ENCODE measurements around the gene OR10C1.

Gene OR10C1

GRCh38 chr6:29477923-29478450, 38.9 kb downstream of the OR10C1 start:
- no peak overlapping the region for H3K27ac ChIP-seq (ENCODE audit: low read depth, low read length)
- H3K27me3 ChIP-seq (ENCODE audit: control insufficient read depth, insufficient read depth, low read length): no peaks in the 10 kb centered on the region
- H3K9me3 ChIP-seq (ENCODE audit: control insufficient read depth, insufficient read depth, low read length): no peaks in the 10 kb centered on the region

GRCh38 chr6:29478740-29479139, 39.6 kb downstream of the OR10C1 start:
- no peak overlapping the region for H3K4me3 ChIP-seq (ENCODE audit: low read depth, low read length)
- H3K4me1 ChIP-seq (ENCODE audit: control insufficient read depth, insufficient read depth, low read length): no peaks in the 10 kb centered on the region
- no peak overlapping the region for H3K27ac ChIP-seq (ENCODE audit: low read depth, low read length)
- H3K9ac ChIP-seq (ENCODE audit: low read depth, low read length): no peak overlapping the region
- no peaks in the 10 kb centered on the region for H3K36me3 ChIP-seq (ENCODE audit: control insufficient read depth, insufficient read depth, low read length)
- no peaks in the 10 kb centered on the region for H3K27me3 ChIP-seq (ENCODE audit: control insufficient read depth, insufficient read depth, low read length)
- no peaks in the 10 kb centered on the region for H3K9me3 ChIP-seq (ENCODE audit: control insufficient read depth, insufficient read depth, low read length)

More at GRCh38 chr6:29477923-29478450, 38.9 kb downstream of the OR10C1 start:
- no peak overlapping the region for H3K9ac ChIP-seq (ENCODE audit: low read depth, low read length)
- H3K4me3 ChIP-seq (ENCODE audit: low read depth, low read length): no peak overlapping the region
- no peaks in the 10 kb centered on the region for H3K36me3 ChIP-seq (ENCODE audit: control insufficient read depth, insufficient read depth, low read length)
- no peaks in the 10 kb centered on the region for H3K4me1 ChIP-seq (ENCODE audit: control insufficient read depth, insufficient read depth, low read length)

GRCh38 chr6:29479560-29479959, 40.5 kb downstream of the OR10C1 start:
- Histone ChIP-seq H3K36me3 (ENCODE audit: control insufficient read depth, insufficient read depth, low read length) (no peaks in the 10 kb centered on the region), H3K27ac (ENCODE audit: low read depth, low read length) (no peak overlapping the region), H3K4me3 (ENCODE audit: low read depth, low read length) (no peak overlapping the region), H3K4me1 (ENCODE audit: control insufficient read depth, insufficient read depth, low read length) (no peaks in the 10 kb centered on the region), H3K9me3 (ENCODE audit: control insufficient read depth, insufficient read depth, low read length) (no peaks in the 10 kb centered on the region), H3K9ac (ENCODE audit: low read depth, low read length) (no peak overlapping the region), H3K27me3 (ENCODE audit: control insufficient read depth, insufficient read depth, low read length) (no peaks in the 10 kb centered on the region)

GRCh38 chr6:29483186-29483585, 44.1 kb downstream of the OR10C1 start:
- no peaks in the 10 kb centered on the region for H3K9me3 ChIP-seq (ENCODE audit: control insufficient read depth, insufficient read depth, low read length)
- H3K36me3 ChIP-seq (ENCODE audit: control insufficient read depth, insufficient read depth, low read length): no peaks in the 10 kb centered on the region

GRCh38 chr6:29483735-29484134, 44.6 kb downstream of the OR10C1 start:
- H3K27ac ChIP-seq (ENCODE audit: low read depth, low read length): no peak overlapping the region
- no peaks in the 10 kb centered on the region for H3K27me3 ChIP-seq (ENCODE audit: control insufficient read depth, insufficient read depth, low read length)
- no peak overlapping the region for H3K4me3 ChIP-seq (ENCODE audit: low read depth, low read length)
- H3K4me1 ChIP-seq (ENCODE audit: control insufficient read depth, insufficient read depth, low read length): no peaks in the 10 kb centered on the region
- H3K36me3 ChIP-seq (ENCODE audit: control insufficient read depth, insufficient read depth, low read length): no peaks in the 10 kb centered on the region
- no peak overlapping the region for H3K9ac ChIP-seq (ENCODE audit: low read depth, low read length)
- no peaks in the 10 kb centered on the region for H3K9me3 ChIP-seq (ENCODE audit: control insufficient read depth, insufficient read depth, low read length)

More at GRCh38 chr6:29483186-29483585, 44.1 kb downstream of the OR10C1 start:
- H3K9ac ChIP-seq (ENCODE audit: low read depth, low read length): no peak overlapping the region
- H3K27me3 ChIP-seq (ENCODE audit: control insufficient read depth, insufficient read depth, low read length): no peaks in the 10 kb centered on the region
- no peak overlapping the region for H3K4me3 ChIP-seq (ENCODE audit: low read depth, low read length)
- no peak overlapping the region for H3K27ac ChIP-seq (ENCODE audit: low read depth, low read length)
- no peaks in the 10 kb centered on the region for H3K4me1 ChIP-seq (ENCODE audit: control insufficient read depth, insufficient read depth, low read length)

- H3K9ac ChIP-seq (ENCODE audit: low read depth, low read length): no peak overlapping the region
Observed at GRCh38 chr6:29486577-29486976, 47.5 kb downstream of the OR10C1 start.

GRCh38 chr6:29487131-29487530, 48.0 kb downstream of the OR10C1 start:
- Histone ChIP-seq H3K27me3 (ENCODE audit: control insufficient read depth, insufficient read depth, low read length) (no peaks in the 10 kb centered on the region), H3K27ac (ENCODE audit: low read depth, low read length) (no peak overlapping the region), H3K9me3 (ENCODE audit: control insufficient read depth, insufficient read depth, low read length) (no peaks in the 10 kb centered on the region), H3K4me1 (ENCODE audit: control insufficient read depth, insufficient read depth, low read length) (no peaks in the 10 kb centered on the region), H3K9ac (ENCODE audit: low read depth, low read length) (no peak overlapping the region), H3K36me3 (ENCODE audit: control insufficient read depth, insufficient read depth, low read length) (no peaks in the 10 kb centered on the region), H3K4me3 (ENCODE audit: low read depth, low read length) (no peak overlapping the region)

More at GRCh38 chr6:29486577-29486976, 47.5 kb downstream of the OR10C1 start:
- no peaks in the 10 kb centered on the region for H3K27me3 ChIP-seq (ENCODE audit: control insufficient read depth, insufficient read depth, low read length)
- H3K27ac ChIP-seq (ENCODE audit: low read depth, low read length): no peak overlapping the region
- H3K9me3 ChIP-seq (ENCODE audit: control insufficient read depth, insufficient read depth, low read length): no peaks in the 10 kb centered on the region
- no peaks in the 10 kb centered on the region for H3K36me3 ChIP-seq (ENCODE audit: control insufficient read depth, insufficient read depth, low read length)
- no peaks in the 10 kb centered on the region for H3K4me1 ChIP-seq (ENCODE audit: control insufficient read depth, insufficient read depth, low read length)
- no peak overlapping the region for H3K4me3 ChIP-seq (ENCODE audit: low read depth, low read length)

GRCh38 chr6:29487660-29488059, 48.6 kb downstream of the OR10C1 start, which contains the start of gene MAS1L:
Gene MAS1L, minus strand, starts transcription at chr6:29487956. Its CDS starts 54 bp downstream, at chr6:29487902.
- H3K4me3 ChIP-seq (ENCODE audit: low read depth, low read length): no peak within 1 kb of the TSS
- no peaks in the 10 kb centered on the region for H3K27me3 ChIP-seq (ENCODE audit: control insufficient read depth, insufficient read depth, low read length)
- no peak within 1 kb of the TSS for H3K27ac ChIP-seq (ENCODE audit: low read depth, low read length)
- H3K9me3 ChIP-seq (ENCODE audit: control insufficient read depth, insufficient read depth, low read length): no peaks in the 10 kb centered on the region
- H3K9ac ChIP-seq (ENCODE audit: low read depth, low read length): no peak within 1 kb of the TSS
- H3K36me3 ChIP-seq (ENCODE audit: control insufficient read depth, insufficient read depth, low read length): no peaks in the 10 kb centered on the region
- H3K4me1 ChIP-seq (ENCODE audit: control insufficient read depth, insufficient read depth, low read length): no peaks in the 10 kb centered on the region

- no peaks in the 10 kb centered on the region for H3K36me3 ChIP-seq (ENCODE audit: control insufficient read depth, insufficient read depth, low read length)
Observed at GRCh38 chr6:29488874-29489273, 49.8 kb downstream of the OR10C1 start.

GRCh38 chr6:29489286-29489685, 50.2 kb downstream of the OR10C1 start:
- Histone ChIP-seq H3K27ac (ENCODE audit: low read depth, low read length) (no peak overlapping the region), H3K4me1 (ENCODE audit: control insufficient read depth, insufficient read depth, low read length) (no peaks in the 10 kb centered on the region), H3K4me3 (ENCODE audit: low read depth, low read length) (no peak overlapping the region), H3K36me3 (ENCODE audit: control insufficient read depth, insufficient read depth, low read length) (no peaks in the 10 kb centered on the region), H3K9ac (ENCODE audit: low read depth, low read length) (no peak overlapping the region), H3K27me3 (ENCODE audit: control insufficient read depth, insufficient read depth, low read length) (no peaks in the 10 kb centered on the region), H3K9me3 (ENCODE audit: control insufficient read depth, insufficient read depth, low read length) (no peaks in the 10 kb centered on the region)

More at GRCh38 chr6:29488874-29489273, 49.8 kb downstream of the OR10C1 start:
- H3K4me1 ChIP-seq (ENCODE audit: control insufficient read depth, insufficient read depth, low read length): no peaks in the 10 kb centered on the region
- H3K4me3 ChIP-seq (ENCODE audit: low read depth, low read length): no peak overlapping the region
- no peaks in the 10 kb centered on the region for H3K9me3 ChIP-seq (ENCODE audit: control insufficient read depth, insufficient read depth, low read length)
- H3K27me3 ChIP-seq (ENCODE audit: control insufficient read depth, insufficient read depth, low read length): no peaks in the 10 kb centered on the region
- H3K9ac ChIP-seq (ENCODE audit: low read depth, low read length): no peak overlapping the region
- H3K27ac ChIP-seq (ENCODE audit: low read depth, low read length): no peak overlapping the region

GRCh38 chr6:29490055-29490454, 50.9 kb downstream of the OR10C1 start:
- Histone ChIP-seq H3K27me3 (ENCODE audit: control insufficient read depth, insufficient read depth, low read length) (no peaks in the 10 kb centered on the region), H3K4me1 (ENCODE audit: control insufficient read depth, insufficient read depth, low read length) (no peaks in the 10 kb centered on the region), H3K27ac (ENCODE audit: low read depth, low read length) (no peak overlapping the region), H3K36me3 (ENCODE audit: control insufficient read depth, insufficient read depth, low read length) (no peaks in the 10 kb centered on the region), H3K4me3 (ENCODE audit: low read depth, low read length) (no peak overlapping the region), H3K9ac (ENCODE audit: low read depth, low read length) (no peak overlapping the region), H3K9me3 (ENCODE audit: control insufficient read depth, insufficient read depth, low read length) (no peaks in the 10 kb centered on the region)

Data from HUES48 (cell line).